Measurements from ENCODE around the gene DLEC1.

DLEC1 gene

DNA sequence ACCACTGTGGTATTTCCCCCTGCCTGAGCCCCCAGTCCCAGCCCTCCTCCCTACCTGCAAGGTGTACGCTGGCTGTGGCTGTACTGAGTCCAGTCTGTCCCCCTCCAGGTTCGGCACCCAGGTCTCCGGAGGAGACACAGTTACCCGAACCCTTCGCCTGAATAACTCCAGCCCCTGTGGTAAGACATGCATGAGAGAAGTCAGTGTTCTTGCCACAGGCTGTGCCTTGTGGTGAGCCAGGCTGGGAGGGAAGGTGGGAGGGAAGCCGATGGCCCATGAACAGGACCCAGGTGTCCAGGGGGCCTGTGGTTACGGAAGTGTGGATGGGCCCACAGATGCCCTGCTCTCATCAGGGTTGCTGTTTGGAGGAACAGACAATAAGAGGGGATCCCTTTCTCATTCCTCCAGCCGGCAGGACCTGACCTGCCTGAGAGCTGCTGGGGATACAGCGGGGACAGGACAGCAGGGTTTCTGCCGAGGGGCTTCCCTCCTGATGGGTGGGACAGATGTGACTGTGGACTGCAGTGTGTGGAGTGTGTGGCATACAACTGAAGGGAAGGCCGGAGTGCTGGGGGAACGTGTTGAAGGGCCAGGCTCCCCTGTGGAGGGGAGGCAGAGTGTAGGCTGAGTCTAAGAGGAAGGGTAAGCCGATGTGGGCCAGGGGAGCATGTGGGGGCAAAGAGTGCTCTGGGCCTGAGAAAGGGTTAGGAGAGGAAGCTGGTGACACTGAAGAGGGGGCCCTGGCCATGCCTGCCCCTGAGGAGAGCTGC is 76.1 kb downstream of the DLEC1 start:
- H3K4me1 Mint-ChIP-seq = peaks cover 20% of the 10 kb centered on the region
- H3K4me3 Mint-ChIP-seq = no peak overlapping the region
- no peaks in the 10 kb centered on the region for H3K27me3 Mint-ChIP-seq
- no peak for ATAC-seq (replicated peaks; ENCODE audit: extremely low read depth, poor library complexity, severe bottlenecking)
- peak overlapping the region; percentile 12 for H3K27ac Mint-ChIP-seq (ENCODE audit: low read depth)
- DNase-seq (ENCODE audit: low spot score in 2 of 2) = no peak
- H3K36me3 Mint-ChIP-seq (ENCODE audit: insufficient read depth) = peaks cover 1% of the 10 kb centered on the region
- H3K9me3 Mint-ChIP-seq = no peaks in the 10 kb centered on the region

DNA sequence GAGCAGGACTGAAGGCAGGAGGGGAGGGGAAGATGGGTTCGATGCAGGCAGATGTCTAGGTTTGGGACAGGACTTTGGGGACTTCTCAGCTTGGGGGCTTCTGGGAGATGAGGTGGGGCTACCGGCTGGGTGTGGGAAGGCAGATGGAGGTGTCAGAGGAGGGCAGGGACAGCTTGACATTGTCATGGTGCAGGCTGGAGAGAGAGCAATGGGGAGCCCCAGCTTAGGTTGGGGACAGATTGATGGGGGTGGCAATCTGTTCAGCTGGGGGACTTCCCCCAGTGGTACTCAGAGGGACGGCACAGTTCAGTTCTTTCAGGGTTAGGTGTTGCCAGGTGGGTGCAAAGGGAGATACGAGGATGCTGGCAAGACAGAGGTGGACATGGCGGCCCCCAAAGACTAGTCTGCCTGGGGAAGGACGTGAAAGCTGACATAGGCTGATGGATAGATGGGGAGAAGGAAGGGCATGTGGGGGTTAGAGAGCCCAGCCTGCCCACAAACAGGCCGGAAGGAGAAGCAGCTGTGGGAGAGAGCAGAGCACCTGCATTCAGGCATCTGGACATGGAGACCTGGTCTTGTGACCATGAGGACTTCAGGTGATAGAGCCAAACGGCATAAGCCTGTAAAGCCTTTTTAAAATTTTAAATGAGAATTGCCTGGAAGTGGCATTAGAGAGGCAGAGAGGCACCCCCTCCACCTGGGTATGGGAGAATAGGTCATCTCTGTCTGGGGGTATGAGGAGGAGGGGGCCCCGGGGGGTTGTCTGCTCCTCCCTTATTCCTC is 76.8 kb downstream of the DLEC1 start:
- DNase-seq (ENCODE audit: low spot score in 2 of 2) (no peak), ATAC-seq (replicated peaks; ENCODE audit: extremely low read depth, poor library complexity, severe bottlenecking) (no peak)
- H3K27me3 Mint-ChIP-seq = no peaks in the 10 kb centered on the region
- H3K4me3 Mint-ChIP-seq = no peak overlapping the region
- H3K27ac Mint-ChIP-seq (ENCODE audit: low read depth) = peak overlapping the region; percentile 12
- peaks cover 24% of the 10 kb centered on the region for H3K4me1 Mint-ChIP-seq
- no peaks in the 10 kb centered on the region for H3K9me3 Mint-ChIP-seq
- H3K36me3 Mint-ChIP-seq (ENCODE audit: insufficient read depth) = peaks cover 1% of the 10 kb centered on the region

DNA sequence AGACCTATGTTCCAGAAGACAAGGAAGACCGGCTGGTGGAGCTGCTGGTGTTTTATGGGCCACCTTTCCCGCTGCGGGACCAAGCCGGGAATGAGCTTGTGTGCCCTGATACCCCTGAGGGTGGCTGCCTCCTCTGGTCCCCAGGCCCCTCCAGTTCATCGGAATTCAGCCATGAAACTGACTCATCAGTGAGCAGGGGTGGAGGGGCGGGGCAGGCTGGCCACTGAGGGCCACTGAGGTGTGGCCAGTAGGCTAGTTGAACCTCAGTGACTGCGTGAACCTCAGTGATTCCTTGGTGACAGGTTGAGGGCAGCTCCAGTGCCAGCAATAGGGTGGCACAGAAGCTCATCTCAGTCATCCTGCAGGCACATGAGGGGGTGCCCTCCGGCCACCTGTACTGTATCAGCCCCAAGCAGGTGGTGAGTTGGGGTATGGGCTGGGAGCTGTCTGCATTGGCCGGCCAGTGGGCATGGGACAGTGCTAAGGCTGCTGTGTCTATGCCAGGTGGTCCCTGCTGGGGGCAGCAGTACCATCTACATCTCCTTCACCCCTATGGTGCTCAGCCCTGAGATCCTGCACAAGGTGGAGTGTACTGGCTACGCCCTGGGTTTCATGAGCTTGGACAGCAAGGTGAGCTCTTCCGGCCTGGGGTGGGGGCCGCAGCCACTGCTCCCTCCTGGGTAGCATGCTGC is 77.6 kb downstream of the DLEC1 start:
- H3K27ac Mint-ChIP-seq (ENCODE audit: low read depth) = no peak overlapping the region
- H3K4me1 Mint-ChIP-seq = peaks cover 26% of the 10 kb centered on the region
- H3K27me3 Mint-ChIP-seq = no peaks in the 10 kb centered on the region
- no peak for ATAC-seq (replicated peaks; ENCODE audit: extremely low read depth, poor library complexity, severe bottlenecking)
- H3K9me3 Mint-ChIP-seq = no peaks in the 10 kb centered on the region
- H3K36me3 Mint-ChIP-seq (ENCODE audit: insufficient read depth) = peaks cover 1% of the 10 kb centered on the region
- no peak overlapping the region for H3K4me3 Mint-ChIP-seq
- no peak for DNase-seq (ENCODE audit: low spot score in 2 of 2)

DNA sequence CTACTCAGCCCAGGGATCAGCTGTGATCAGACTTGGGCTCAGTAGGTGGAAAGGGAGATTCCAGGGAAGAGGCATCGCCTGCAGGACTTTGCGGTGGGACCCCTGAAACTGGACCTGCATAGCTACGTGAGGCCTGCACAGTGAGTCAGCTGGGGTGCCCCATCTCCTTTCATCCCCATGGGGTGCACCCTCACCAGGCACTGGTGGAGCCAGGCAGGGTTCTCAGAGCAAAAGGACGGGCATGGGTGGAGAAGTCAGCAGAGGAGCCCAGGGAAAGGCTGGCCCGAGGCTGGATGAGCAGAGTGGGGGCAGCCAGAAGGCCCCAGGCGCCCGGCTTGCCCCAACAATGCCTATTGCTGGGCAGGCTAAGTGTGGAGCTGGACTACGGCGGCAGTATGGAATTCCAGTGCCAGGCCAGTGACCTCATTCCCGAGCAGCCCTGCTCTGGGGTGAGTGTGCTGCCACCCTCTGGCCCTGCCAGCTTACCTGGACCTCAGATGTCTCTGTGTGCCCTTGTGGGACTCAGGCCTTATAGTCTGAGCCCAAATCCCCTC is 78.2 kb downstream of the DLEC1 start:
- H3K4me3 Mint-ChIP-seq = no peak overlapping the region
- ATAC-seq (replicated peaks; ENCODE audit: extremely low read depth, poor library complexity, severe bottlenecking) = no peak
- H3K27ac Mint-ChIP-seq (ENCODE audit: low read depth) = no peak overlapping the region
- no peak for DNase-seq (ENCODE audit: low spot score in 2 of 2)
- no peaks in the 10 kb centered on the region for H3K27me3 Mint-ChIP-seq
- peaks cover 4% of the 10 kb centered on the region for H3K36me3 Mint-ChIP-seq (ENCODE audit: insufficient read depth)
- peaks cover 26% of the 10 kb centered on the region for H3K4me1 Mint-ChIP-seq
- no peaks in the 10 kb centered on the region for H3K9me3 Mint-ChIP-seq

DNA sequence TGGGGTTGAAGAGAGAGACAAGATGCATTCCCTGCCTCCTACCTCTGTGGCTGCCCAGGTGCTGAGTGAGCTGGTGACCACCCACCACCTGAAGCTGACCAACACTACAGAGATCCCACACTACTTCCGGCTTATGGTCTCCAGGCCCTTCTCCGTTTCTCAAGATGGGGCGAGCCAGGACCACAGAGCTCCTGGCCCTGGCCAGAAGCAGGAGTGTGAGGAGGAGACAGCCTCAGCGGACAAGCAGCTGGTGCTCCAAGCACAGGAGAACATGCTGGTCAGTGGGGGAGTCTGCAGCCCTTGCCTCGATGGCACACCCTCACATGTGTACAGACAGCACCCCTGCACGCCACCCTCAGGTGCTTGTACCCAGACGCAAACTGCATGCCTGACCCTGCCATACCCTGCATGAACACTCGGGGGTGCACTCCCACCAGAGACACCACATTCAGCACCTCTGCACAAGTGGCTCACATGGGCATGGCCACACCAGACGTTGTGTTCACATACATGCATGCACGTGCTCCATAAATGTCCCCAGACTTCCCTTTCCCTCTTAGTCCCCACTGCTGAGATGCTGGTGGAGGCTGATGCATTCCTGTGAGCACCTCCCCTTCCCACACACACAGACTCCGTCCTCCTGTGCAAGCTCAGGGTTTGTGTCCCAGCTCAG is 78.9 kb downstream of the DLEC1 start:
- peak; percentile 89 for ATAC-seq (replicated peaks; ENCODE audit: extremely low read depth, poor library complexity, severe bottlenecking)
- Mint-ChIP-seq H3K9me3 (no peaks in the 10 kb centered on the region), H3K4me1 (peaks cover 26% of the 10 kb centered on the region), H3K27me3 (no peaks in the 10 kb centered on the region), H3K27ac (ENCODE audit: low read depth) (peak overlapping the region; percentile 13), H3K4me3 (no peak overlapping the region), H3K36me3 (ENCODE audit: insufficient read depth) (peaks cover 7% of the 10 kb centered on the region)
- DNase-seq (ENCODE audit: low spot score in 2 of 2) = peak; percentile 65 to 68

DNA sequence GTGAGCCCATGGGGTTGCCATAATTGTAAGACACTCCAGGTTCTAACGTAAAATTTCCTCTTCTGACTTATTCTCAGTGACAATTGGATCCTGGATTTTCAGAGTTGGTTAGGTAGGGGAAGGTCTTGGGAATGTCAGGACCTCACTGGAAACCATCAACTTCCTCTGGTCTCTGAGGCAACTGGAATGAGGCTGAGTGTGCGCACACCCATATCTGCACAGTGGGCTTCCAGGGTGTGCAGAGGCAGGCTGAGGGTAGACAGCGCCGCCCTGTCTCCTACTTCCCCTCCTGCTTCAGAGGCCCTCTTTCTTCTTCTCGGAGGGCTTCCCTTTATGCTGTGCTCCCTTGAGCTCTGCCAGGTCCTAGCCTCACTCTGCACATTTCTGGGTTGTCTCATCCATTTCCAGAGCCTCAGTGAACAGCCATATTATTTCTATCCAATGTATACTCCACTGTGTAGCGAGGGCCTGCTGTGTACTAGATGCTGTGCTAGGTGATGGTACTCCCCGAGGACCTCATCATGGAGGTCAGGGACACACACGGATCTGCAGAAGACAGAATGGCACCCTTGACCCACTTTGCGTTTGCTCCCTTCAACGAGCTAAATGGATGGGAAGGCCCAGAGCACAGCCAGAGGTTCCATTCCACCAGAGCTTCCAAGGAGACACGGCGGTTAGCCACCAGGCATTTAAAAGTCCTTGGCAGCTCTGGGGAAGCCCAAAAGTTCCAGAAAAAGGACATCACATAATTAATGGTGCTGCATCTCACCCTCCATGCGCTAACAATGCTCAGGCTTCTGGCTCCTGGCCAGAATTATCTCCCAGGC is 79.6 kb downstream of the DLEC1 start:
- Mint-ChIP-seq H3K36me3 (ENCODE audit: insufficient read depth) (peaks cover 13% of the 10 kb centered on the region), H3K4me3 (no peak overlapping the region), H3K27ac (ENCODE audit: low read depth) (peak overlapping the region; percentile 13), H3K4me1 (peaks cover 26% of the 10 kb centered on the region), H3K27me3 (no peaks in the 10 kb centered on the region), H3K9me3 (no peaks in the 10 kb centered on the region)
- DNase-seq (ENCODE audit: low spot score in 2 of 2) (no peak), ATAC-seq (replicated peaks; ENCODE audit: extremely low read depth, poor library complexity, severe bottlenecking) (no peak)

DNA sequence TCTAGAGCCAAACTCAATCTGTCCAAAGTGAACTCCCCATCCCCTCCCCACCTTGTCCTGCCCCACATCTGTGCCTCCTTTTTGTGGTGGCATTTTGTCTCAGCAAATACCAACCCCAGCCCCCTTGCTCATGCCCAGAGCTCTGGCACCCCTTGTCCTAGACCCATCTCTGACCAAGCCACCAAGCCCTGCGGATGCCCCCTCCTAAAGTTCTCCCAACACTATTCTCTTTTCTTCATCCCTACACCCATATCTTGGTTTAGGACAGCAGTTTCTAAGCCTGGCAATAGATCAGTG is 80.2 kb downstream of the DLEC1 start:
- Mint-ChIP-seq H3K9me3 (no peaks in the 10 kb centered on the region), H3K27me3 (no peaks in the 10 kb centered on the region), H3K4me3 (no peak overlapping the region), H3K4me1 (peaks cover 26% of the 10 kb centered on the region), H3K27ac (ENCODE audit: low read depth) (peak overlapping the region; percentile 19), H3K36me3 (ENCODE audit: insufficient read depth) (peaks cover 14% of the 10 kb centered on the region)
- ATAC-seq (replicated peaks; ENCODE audit: extremely low read depth, poor library complexity, severe bottlenecking) (no peak), DNase-seq (ENCODE audit: low spot score in 2 of 2) (no peak)

DNA sequence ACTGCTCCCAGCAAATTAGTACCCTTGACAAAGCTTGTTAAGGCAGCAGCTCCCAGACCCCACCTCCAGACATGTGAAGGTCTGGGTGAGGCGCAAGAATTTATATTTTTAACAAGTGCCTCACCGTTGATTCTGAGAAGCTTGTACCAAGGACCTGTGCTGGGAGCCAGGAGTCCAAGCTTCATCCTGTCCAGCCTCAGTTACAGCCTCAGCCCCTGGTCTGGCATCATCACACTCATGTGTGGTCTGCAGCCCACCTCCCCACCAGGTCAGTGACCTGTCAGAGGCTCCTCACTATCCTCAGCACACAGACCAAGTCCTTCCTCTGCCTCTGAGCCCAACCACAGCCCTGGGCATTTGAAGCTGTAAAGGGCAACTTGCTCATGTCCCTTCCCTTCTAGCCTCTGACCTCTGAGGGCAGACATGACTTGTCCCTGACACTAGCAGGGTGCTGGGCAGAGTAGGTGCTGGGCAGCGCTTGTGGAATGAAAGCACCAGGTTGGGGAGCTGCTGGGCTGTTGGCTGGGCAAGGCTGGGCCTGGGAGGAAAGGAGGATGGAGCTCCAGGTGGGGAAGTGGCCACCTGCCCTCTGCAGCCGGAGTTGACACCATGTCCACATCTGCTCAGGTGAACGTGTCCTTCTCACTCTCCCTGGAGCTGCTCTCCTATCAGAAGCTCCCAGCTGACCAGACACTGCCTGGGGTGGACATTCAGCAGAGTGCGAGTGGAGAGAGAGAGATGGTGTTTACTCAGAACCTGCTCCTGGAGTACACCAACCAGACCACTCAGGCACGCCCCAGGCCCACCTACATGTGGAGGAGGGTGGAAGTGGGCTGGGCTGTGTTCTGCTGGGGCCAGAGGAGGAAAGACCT is 81.0 kb downstream of the DLEC1 start:
- H3K4me1 Mint-ChIP-seq = peaks cover 31% of the 10 kb centered on the region
- no peak for ATAC-seq (replicated peaks; ENCODE audit: extremely low read depth, poor library complexity, severe bottlenecking)
- no peaks in the 10 kb centered on the region for H3K27me3 Mint-ChIP-seq
- no peak for DNase-seq (ENCODE audit: low spot score in 2 of 2)
- H3K36me3 Mint-ChIP-seq (ENCODE audit: insufficient read depth) = peaks cover 22% of the 10 kb centered on the region
- H3K4me3 Mint-ChIP-seq = no peak overlapping the region
- H3K9me3 Mint-ChIP-seq = no peaks in the 10 kb centered on the region
- H3K27ac Mint-ChIP-seq (ENCODE audit: low read depth) = peak overlapping the region; percentile 19

DNA sequence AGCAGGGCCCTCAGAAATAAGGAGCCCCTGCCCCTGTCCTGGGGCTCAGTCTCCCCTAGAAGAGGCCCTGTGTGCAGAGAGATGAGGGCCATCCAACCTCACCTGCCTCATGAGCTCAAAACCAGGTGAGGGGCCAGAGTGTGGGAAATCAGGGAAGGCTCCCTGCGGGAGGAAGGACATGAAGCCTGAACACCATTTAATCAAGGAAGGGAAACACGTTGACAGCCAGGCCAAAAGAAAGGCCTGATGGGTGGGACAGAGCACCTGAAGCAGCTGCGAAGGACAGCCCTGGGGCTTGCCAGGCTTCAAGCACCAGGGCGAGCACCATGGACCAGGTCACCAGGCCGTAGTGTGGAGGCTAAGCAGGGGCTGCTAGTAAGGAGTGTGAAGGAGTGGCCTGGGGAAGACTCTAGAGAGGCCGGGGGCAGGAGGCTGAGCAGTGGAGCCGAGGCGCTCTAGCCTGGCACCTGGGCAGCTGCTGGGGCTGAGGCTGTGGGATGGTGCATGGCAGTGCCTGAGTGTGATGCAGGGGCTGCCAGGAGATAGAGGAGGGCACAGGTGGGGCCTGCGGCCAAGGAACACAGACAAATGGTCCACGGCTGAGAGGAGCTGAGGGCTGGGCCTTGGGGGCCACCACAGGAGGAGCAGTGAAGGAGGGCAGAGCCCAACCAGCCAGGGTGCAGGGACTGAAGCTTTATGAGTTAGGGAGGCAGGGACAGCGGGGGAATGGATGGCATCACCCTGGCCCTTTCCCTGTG is 81.9 kb downstream of the DLEC1 start:
- ATAC-seq (replicated peaks; ENCODE audit: extremely low read depth, poor library complexity, severe bottlenecking) = no peak
- Mint-ChIP-seq H3K27ac (ENCODE audit: low read depth) (no peak overlapping the region), H3K36me3 (ENCODE audit: insufficient read depth) (peaks cover 30% of the 10 kb centered on the region), H3K9me3 (no peaks in the 10 kb centered on the region), H3K4me3 (no peak overlapping the region), H3K27me3 (no peaks in the 10 kb centered on the region), H3K4me1 (peaks cover 33% of the 10 kb centered on the region)
- DNase-seq (ENCODE audit: low spot score in 2 of 2) = no peak

DNA sequence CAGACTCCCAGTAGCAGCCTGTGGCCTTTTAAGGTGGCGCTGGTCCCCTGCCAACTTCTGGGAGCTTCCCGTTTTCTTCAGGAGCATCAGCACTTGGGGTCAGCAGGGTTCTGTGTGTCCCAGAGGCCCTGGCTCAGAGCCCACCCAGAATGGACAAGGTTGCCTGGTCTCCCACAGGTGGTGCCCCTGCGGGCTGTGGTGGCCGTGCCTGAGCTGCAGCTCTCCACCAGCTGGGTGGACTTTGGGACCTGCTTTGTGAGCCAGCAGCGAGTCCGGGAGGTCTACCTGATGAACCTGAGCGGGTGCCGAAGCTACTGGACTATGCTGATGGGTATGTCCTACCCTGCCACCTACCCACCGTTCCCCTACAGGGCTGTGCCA is 82.4 kb downstream of the DLEC1 start:
- H3K4me1 Mint-ChIP-seq = peaks cover 31% of the 10 kb centered on the region
- no peaks in the 10 kb centered on the region for H3K27me3 Mint-ChIP-seq
- peaks cover 36% of the 10 kb centered on the region for H3K36me3 Mint-ChIP-seq (ENCODE audit: insufficient read depth)
- H3K4me3 Mint-ChIP-seq = no peak overlapping the region
- no peaks in the 10 kb centered on the region for H3K9me3 Mint-ChIP-seq
- no peak overlapping the region for H3K27ac Mint-ChIP-seq (ENCODE audit: low read depth)
- DNase-seq (ENCODE audit: low spot score in 2 of 2) (no peak), ATAC-seq (replicated peaks; ENCODE audit: extremely low read depth, poor library complexity, severe bottlenecking) (no peak)
